HepG2 (cell line): ENCODE results near the gene VAMP2. TPM values are rescaled to one million over a fixed set of nuclear protein-coding genes. Genes with fewer than 3 reads are reported as not detected.

Experiments
- BCL3 ChIP-seq: sonication (generic); formaldehyde crosslinking; IDR thresholded peaks from 2 replicates; pipeline ENCODE4 v1.5.1; 2020; ENCODE audit warnings: mild to moderate bottlenecking, missing genetic modification reagents, moderate library complexity
- CENPX ChIP-seq: sonication (generic); formaldehyde crosslinking; IDR thresholded peaks from 2 replicates; pipeline ENCODE4 v1.9.0; 2021; ENCODE audit warnings: mild to moderate bottlenecking, missing genetic modification reagents, moderate library complexity
- DNMT1 ChIP-seq: sonication (generic); formaldehyde crosslinking; IDR thresholded peaks from 2 replicates; pipeline ENCODE4 v1.5.1; 2020; ENCODE audit warnings: mild to moderate bottlenecking, missing genetic modification reagents
- ELF1 ChIP-seq: sonication (generic); formaldehyde crosslinking; IDR thresholded peaks from 2 replicates; pipeline ENCODE4 v1.4.0; 2020; ENCODE audit warnings: missing genetic modification reagents
- GATAD2A ChIP-seq: IDR thresholded peaks from 2 replicates; pipeline ENCODE4 v1.6.1; 2016
- HMGXB4 ChIP-seq, 2 experiments: sonication (generic) in 1 of 2; formaldehyde crosslinking in 1 of 2; IDR thresholded peaks; 2 replicates each; pipeline versions ENCODE4 v1.4.0 to v1.6.1; 2018 to 2020; ENCODE audit warnings: missing genetic modification reagents in 2 of 2, borderline replicate concordance in 1 of 2, low read depth in 1 of 2, mild to moderate bottlenecking in 1 of 2, missing biosample characterization in 1 of 2
- KLF13 ChIP-seq: sonication (generic); formaldehyde crosslinking; IDR thresholded peaks from 2 replicates; pipeline ENCODE4 v1.4.0; 2020; ENCODE audit warnings: mild to moderate bottlenecking, missing genetic modification reagents
- MAFF ChIP-seq: IDR thresholded peaks from 2 replicates; pipeline ENCODE4 v1.6.1; 2011; ENCODE audit warnings: low read depth, low read length, improper control_type of control experiment
- MXD4 ChIP-seq: IDR thresholded peaks from 2 replicates; pipeline ENCODE4 v1.6.1; 2016; ENCODE audit warnings: mild to moderate bottlenecking, missing biosample characterization, missing genetic modification reagents
- NCOA1 ChIP-seq: sonication (generic); formaldehyde crosslinking; IDR thresholded peaks from 2 replicates; pipeline ENCODE4 v1.9.0; 2021; ENCODE audit warnings: missing genetic modification reagents
- NFYC ChIP-seq: IDR thresholded peaks from 2 replicates; pipeline ENCODE4 v1.6.1; 2016; ENCODE audit warnings: missing genetic modification reagents, missing compliant biosample characterization
- PHF8 ChIP-seq: sonication (generic); formaldehyde crosslinking; IDR thresholded peaks from 2 replicates; pipeline ENCODE4 v1.5.0; 2020; ENCODE audit warnings: missing genetic modification reagents
- PRMT3 ChIP-seq: sonication (generic); formaldehyde crosslinking; IDR thresholded peaks from 2 replicates; pipeline ENCODE4 v1.8.1; 2022; ENCODE audit warnings: low read depth, mild to moderate bottlenecking, moderate library complexity, missing genetic modification reagents, borderline replicate concordance
- TARDBP ChIP-seq: sonication (generic); formaldehyde crosslinking; IDR thresholded peaks from 2 replicates; pipeline ENCODE4 v1.8.0; 2022; ENCODE audit warnings: mild to moderate bottlenecking, missing genetic modification reagents
- TBX3 ChIP-seq: fragments of 450-650 bp; IDR thresholded peaks from 2 replicates; pipeline ENCODE4 v1.6.1; 2017; ENCODE audit warnings: antibody characterized with exemption, mild to moderate bottlenecking, inconsistent platforms, borderline replicate concordance
- TOE1 ChIP-seq: sonication (generic); formaldehyde crosslinking; IDR thresholded peaks from 2 replicates; pipeline ENCODE4 v1.4.0; 2020; ENCODE audit warnings: mild to moderate bottlenecking, missing genetic modification reagents
- ZBTB38 ChIP-seq: sonication (generic); formaldehyde crosslinking; IDR thresholded peaks from 2 replicates; pipeline ENCODE4 v1.5.1; 2020; ENCODE audit warnings: mild to moderate bottlenecking, missing genetic modification reagents
- ZKSCAN8 ChIP-seq: IDR thresholded peaks from 2 replicates; pipeline ENCODE4 v1.6.1; 2016; ENCODE audit warnings: borderline replicate concordance, missing genetic modification reagents, missing compliant biosample characterization
- ZNF18 ChIP-seq: sonication (generic); formaldehyde crosslinking; IDR thresholded peaks from 2 replicates; pipeline ENCODE4 v1.8.0; 2022; ENCODE audit warnings: mild to moderate bottlenecking, missing genetic modification reagents; ENCODE audit not compliant: insufficient replicate concordance
- ZNF232 ChIP-seq: sonication (generic); formaldehyde crosslinking; IDR thresholded peaks from 2 replicates; pipeline ENCODE4 v1.4.0; 2020; ENCODE audit warnings: missing genetic modification reagents, borderline replicate concordance
- ZNF235 ChIP-seq: sonication (generic); formaldehyde crosslinking; IDR thresholded peaks from 2 replicates; pipeline ENCODE4 v1.8.1; 2023; ENCODE audit warnings: mild to moderate bottlenecking, missing genetic modification reagents, borderline replicate concordance
- ZNF264 ChIP-seq: sonication (generic); formaldehyde crosslinking; IDR thresholded peaks from 2 replicates; pipeline ENCODE4 v1.4.0; 2020; ENCODE audit warnings: missing genetic modification reagents
- ZNF350 ChIP-seq: sonication (generic); formaldehyde crosslinking; IDR thresholded peaks from 2 replicates; pipeline ENCODE4 v1.4.0; 2020; ENCODE audit warnings: mild to moderate bottlenecking, low read depth, missing genetic modification reagents, borderline replicate concordance
- ZNF563 ChIP-seq: sonication (generic); formaldehyde crosslinking; IDR thresholded peaks from 2 replicates; pipeline ENCODE4 v1.8.0; 2022; ENCODE audit warnings: mild to moderate bottlenecking, moderate library complexity, missing genetic modification reagents
- ZNF737 ChIP-seq: sonication (generic); formaldehyde crosslinking; IDR thresholded peaks from 2 replicates; pipeline ENCODE4 v1.5.0; 2020; ENCODE audit warnings: missing genetic modification reagents, mild to moderate bottlenecking, borderline replicate concordance
- ZNF850 ChIP-seq: sonication (generic); formaldehyde crosslinking; conservative IDR thresholded peaks from 2 replicates; pipeline ENCODE4 v1.9.0; 2021; ENCODE audit warnings: mild to moderate bottlenecking, missing genetic modification reagents
- ZSCAN25 ChIP-seq: sonication (generic); formaldehyde crosslinking; IDR thresholded peaks from 2 replicates; pipeline ENCODE4 v1.8.0; 2022; ENCODE audit warnings: mild to moderate bottlenecking, missing genetic modification reagents
- polyA plus RNA-seq, 8 experiments: library from polyadenylated mRNA; depleted of rRNA in 3 of 8; stranded (reverse) in 7 of 8; unstranded in 1 of 8; fragments of >200 nt; fragmentation: Illumina TruSeq in 4 of 8; extraction: Trizol in 4 of 8; gene quantifications; 2 replicates each; pipeline versions ENCODE4 v1.2.1 to v1.2.3, GENCODE V29; 2011 to 2016; ENCODE audit warnings: low read depth in 4 of 8, missing spikeins in 1 of 8, mixed read lengths in 1 of 8; ENCODE audit not compliant: insufficient read depth in 1 of 8
- total RNA-seq, 5 experiments: library from RNA; depleted of rRNA; stranded (reverse); fragments of >200 nt; fragmentation: Illumina TruSeq; extraction: Trizol; gene quantifications; 2 replicates each; pipeline ENCODE4 v1.2.3, GENCODE V29; 2016; ENCODE audit warnings: low read depth in 1 of 5

VAMP2 gene
- total and polyA plus RNA-seq, 2 of the 13 experiments (the other 11 are each of a cell fraction or from before 2014, with no cell fraction given) = 3.9 to 17.2 TPM

DNA sequence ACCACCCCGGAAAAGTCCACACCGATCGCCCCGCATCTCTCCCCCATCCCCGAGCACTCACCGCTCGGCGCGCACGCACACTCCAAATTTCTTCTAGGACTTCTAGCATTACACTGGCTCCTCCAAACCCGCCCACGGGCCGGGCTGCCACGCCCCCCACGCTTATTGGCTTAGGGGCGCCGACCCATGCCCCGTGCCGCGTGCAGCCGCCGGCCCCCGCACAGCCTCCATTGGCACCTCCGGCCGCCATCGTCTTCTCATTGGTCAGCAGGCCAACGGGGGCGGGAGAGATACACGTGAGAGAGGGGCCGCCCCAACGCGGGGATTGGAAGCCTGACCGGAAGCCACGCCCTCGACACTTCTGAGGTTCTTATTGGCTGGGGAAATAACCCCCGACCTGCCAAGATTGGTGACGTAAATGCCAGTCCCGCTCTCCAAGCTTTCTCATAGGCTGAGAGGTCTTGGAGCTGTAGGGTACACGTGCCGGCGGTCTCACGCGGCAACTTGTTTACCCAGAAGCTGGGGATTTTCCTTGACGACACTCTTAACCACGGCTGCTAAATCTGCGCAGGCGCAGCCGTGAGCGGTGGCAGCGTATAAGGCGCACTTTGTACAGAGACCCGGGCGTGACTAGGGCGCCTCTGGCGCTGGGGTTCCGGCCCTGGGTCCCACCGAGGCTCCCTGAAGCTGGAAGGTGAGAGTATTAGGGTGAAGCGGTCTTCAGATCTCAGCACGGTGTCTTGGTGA, 6.3 kb downstream of the VAMP2 start (continued):
- TF ChIP-seq MXD4 (CRISPR knock-in tag) (no peak; the same call in 1 of the 2 replicates), ZNF737 (CRISPR knock-in tag) (no peak), NFYC (CRISPR knock-in tag) (peak; percentile 94), MAFF (no peak), PRMT3 (CRISPR knock-in tag) (0 out of 2 replicates have a peak, but pooled peaks have one; percentile 31), CENPX (CRISPR knock-in tag) (no peak), GATAD2A (CRISPR knock-in tag) (peak; percentile 33; the same call in 1 of the 2 replicates), TBX3 (peak; percentile 98), ZNF264 (no peak), ZSCAN25 (CRISPR knock-in tag) (no peak), ZKSCAN8 (CRISPR knock-in tag) (no peak), ZNF350 (CRISPR knock-in tag) (peak; percentile 71; the same call in 1 of the 2 replicates), TARDBP (CRISPR knock-in tag) (no peak), NCOA1 (CRISPR knock-in tag) (0 out of 2 replicates have a peak, but pooled peaks have one; percentile 34), ZNF18 (no peak), ZNF235 (CRISPR knock-in tag) (no peak), ZNF850 (CRISPR knock-in tag) (no peak), PHF8 (peak; percentile 51; the same call in 1 of the 2 replicates), ELF1 (CRISPR knock-in tag) (peak; percentile 39), ZNF563 (CRISPR knock-in tag) (no peak), HMGXB4 (CRISPR knock-in tag; IDR thresholded peaks at IDR 0.05; ENCODE audit: borderline replicate concordance in 1 of 2, low read depth in 1 of 2) (peak; percentile 50 to 68; a peak in 3 of 4 replicates), TOE1 (CRISPR knock-in tag) (no peak), BCL3 (no peak; the same call in 1 of the 2 replicates), ZNF232 (CRISPR knock-in tag) (0 out of 2 replicates have a peak, but pooled peaks have one; percentile 54), DNMT1 (CRISPR knock-in tag) (no peak), ZBTB38 (CRISPR knock-in tag) (no peak), KLF13 (CRISPR knock-in tag) (no peak)
